ENCODE measurements around the gene TEX19.

DNA sequence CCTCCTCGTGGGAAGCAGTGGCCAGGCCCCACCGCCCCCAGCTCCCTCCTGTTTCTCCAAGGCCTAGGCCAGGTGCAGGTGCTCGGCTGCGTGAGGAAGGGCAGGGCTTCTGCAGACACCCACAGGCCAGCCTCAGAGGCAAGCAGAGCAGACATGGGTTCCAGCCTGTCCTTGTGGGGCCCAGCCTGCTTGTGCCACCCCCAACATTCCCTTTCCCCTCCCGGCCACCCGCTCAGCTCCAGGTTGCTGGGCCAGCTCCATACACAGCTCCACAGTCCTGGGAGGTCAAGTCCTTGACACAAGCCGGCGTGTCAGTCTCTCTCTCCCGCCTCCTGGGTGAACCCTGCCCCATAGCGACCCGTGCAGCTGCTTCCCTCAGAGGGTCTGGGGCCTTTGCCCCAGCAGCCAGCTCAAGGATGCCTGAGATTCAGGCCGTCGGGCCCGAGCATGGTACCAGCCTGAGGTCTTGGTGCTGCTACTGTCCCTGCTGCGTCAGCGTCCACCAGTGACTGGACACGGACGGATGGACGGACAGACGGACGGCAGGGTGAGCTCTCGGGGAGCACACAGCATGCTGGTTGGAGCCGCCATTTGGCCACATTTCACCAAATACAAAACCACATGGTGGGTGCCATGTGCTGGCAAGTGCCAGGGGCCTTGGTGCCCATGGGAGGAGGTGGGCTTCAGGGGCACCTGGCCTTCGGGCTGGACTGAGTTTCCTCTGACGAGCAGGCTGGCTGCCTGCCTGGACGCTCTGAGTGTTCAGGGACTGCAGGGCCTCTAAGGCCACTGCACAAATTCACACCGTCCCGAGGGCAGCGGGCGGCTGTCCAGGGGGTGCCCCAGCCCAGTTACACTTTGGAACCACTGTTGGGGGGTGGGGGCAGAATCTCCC, 33.5 kb upstream of the TEX19 start:
- TF ChIP-seq, protein P1, sequence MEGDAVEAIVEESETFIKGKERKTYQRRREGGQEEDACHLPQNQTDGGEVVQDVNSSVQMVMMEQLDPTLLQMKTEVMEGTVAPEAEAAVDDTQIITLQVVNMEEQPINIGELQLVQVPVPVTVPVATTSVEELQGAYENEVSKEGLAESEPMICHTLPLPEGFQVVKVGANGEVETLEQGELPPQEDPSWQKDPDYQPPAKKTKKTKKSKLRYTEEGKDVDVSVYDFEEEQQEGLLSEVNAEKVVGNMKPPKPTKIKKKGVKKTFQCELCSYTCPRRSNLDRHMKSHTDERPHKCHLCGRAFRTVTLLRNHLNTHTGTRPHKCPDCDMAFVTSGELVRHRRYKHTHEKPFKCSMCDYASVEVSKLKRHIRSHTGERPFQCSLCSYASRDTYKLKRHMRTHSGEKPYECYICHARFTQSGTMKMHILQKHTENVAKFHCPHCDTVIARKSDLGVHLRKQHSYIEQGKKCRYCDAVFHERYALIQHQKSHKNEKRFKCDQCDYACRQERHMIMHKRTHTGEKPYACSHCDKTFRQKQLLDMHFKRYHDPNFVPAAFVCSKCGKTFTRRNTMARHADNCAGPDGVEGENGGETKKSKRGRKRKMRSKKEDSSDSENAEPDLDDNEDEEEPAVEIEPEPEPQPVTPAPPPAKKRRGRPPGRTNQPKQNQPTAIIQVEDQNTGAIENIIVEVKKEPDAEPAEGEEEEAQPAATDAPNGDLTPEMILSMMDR (IDR thresholded peaks at IDR 0.05), result no peak
- TF ChIP-seq POLR2A (IDR thresholded peaks at IDR 0.05), result no peak
